HepG2 (cell line): ENCODE results near the gene GPR149. TPM values are rescaled to one million over a fixed set of nuclear protein-coding genes. Genes with fewer than 3 reads are reported as not detected.

Experiments used
- FOXK1 ChIP-seq: sonication (generic); formaldehyde crosslinking; IDR thresholded peaks from 2 replicates; pipeline ENCODE4 v1.4.0; 2020; ENCODE audit warnings: low read depth, missing genetic modification reagents, borderline replicate concordance
- GPN1 ChIP-seq: sonication (generic); formaldehyde crosslinking; IDR thresholded peaks from 2 replicates; pipeline ENCODE4 v1.5.1; 2020; ENCODE audit warnings: missing genetic modification reagents, borderline replicate concordance
- HINFP ChIP-seq: sonication (generic); formaldehyde crosslinking; IDR thresholded peaks from 2 replicates; pipeline ENCODE4 v1.4.0; 2020; ENCODE audit warnings: low read depth, mild to moderate bottlenecking, missing genetic modification reagents
- MED8 ChIP-seq: sonication (generic); formaldehyde crosslinking; IDR thresholded peaks from 2 replicates; pipeline ENCODE4 v1.8.1; 2023; ENCODE audit warnings: mild to moderate bottlenecking, missing genetic modification reagents; ENCODE audit not compliant: insufficient replicate concordance
- MEIS1 ChIP-seq: sonication (generic); formaldehyde crosslinking; IDR thresholded peaks from 2 replicates; pipeline ENCODE4 v1.9.0; 2021; ENCODE audit warnings: mild to moderate bottlenecking, missing genetic modification reagents, moderate library complexity, borderline replicate concordance
- MTA3 ChIP-seq: sonication (generic); formaldehyde crosslinking; IDR thresholded peaks from 2 replicates; pipeline ENCODE4 v1.4.0; 2020; ENCODE audit warnings: missing genetic modification reagents
- NR2F1 ChIP-seq, 2 experiments: fragments of 450-650 bp in 1 of 2; formaldehyde crosslinking in 1 of 2; IDR thresholded peaks; 2 replicates each; pipeline versions ENCODE4 v1.5.0 to v1.6.1; 2016 to 2020; ENCODE audit warnings: mild to moderate bottlenecking in 1 of 2, missing compliant biosample characterization in 1 of 2, missing genetic modification reagents in 1 of 2, moderate library complexity in 1 of 2
- PHF21A ChIP-seq: sonication (generic); formaldehyde crosslinking; IDR thresholded peaks from 2 replicates; pipeline ENCODE4 v1.5.0; 2020; ENCODE audit warnings: mild to moderate bottlenecking, missing genetic modification reagents
- RORA ChIP-seq: sonication (generic); formaldehyde crosslinking; IDR thresholded peaks from 2 replicates; pipeline ENCODE4 v1.5.0; 2020; ENCODE audit warnings: mild to moderate bottlenecking, missing genetic modification reagents, moderate library complexity
- SAP130 ChIP-seq: IDR thresholded peaks from 2 replicates; pipeline ENCODE4 v1.6.1; 2016; ENCODE audit warnings: low read depth
- SP140L ChIP-seq: sonication (generic); formaldehyde crosslinking; IDR thresholded peaks from 2 replicates; pipeline ENCODE4 v1.4.0; 2020; ENCODE audit warnings: missing genetic modification reagents, borderline replicate concordance
- SRY ChIP-seq: sonication (generic); formaldehyde crosslinking; IDR thresholded peaks from 2 replicates; pipeline ENCODE4 v1.8.0; 2022; ENCODE audit warnings: mild to moderate bottlenecking, missing genetic modification reagents
- TBL1XR1 ChIP-seq: fragments of 150-350 bp; IDR thresholded peaks from 2 replicates; pipeline ENCODE4 v1.6.1; 2014; ENCODE audit warnings: borderline replicate concordance, low read length; ENCODE audit not compliant: partially characterized antibody
- ZBTB7B ChIP-seq: sonication (generic); formaldehyde crosslinking; IDR thresholded peaks from 2 replicates; pipeline ENCODE4 v1.4.0; 2020; ENCODE audit warnings: missing genetic modification reagents
- ZFP41 ChIP-seq: sonication (generic); formaldehyde crosslinking; IDR thresholded peaks from 2 replicates; pipeline ENCODE4 v1.4.0; 2020; ENCODE audit warnings: mild to moderate bottlenecking, missing genetic modification reagents, borderline replicate concordance
- ZGPAT ChIP-seq: IDR thresholded peaks from 2 replicates; pipeline ENCODE4 v1.6.1; 2016; ENCODE audit warnings: mild to moderate bottlenecking
- ZNF224 ChIP-seq: sonication (generic); formaldehyde crosslinking; IDR thresholded peaks from 2 replicates; pipeline ENCODE4 v1.5.0; 2020; ENCODE audit warnings: mild to moderate bottlenecking, missing genetic modification reagents
- ZNF333 ChIP-seq: sonication (generic); formaldehyde crosslinking; IDR thresholded peaks from 2 replicates; pipeline ENCODE4 v1.4.0; 2020; ENCODE audit warnings: mild to moderate bottlenecking, missing genetic modification reagents, borderline replicate concordance
- ZNF841 ChIP-seq: sonication (generic); formaldehyde crosslinking; IDR thresholded peaks from 2 replicates; pipeline ENCODE4 v1.8.1; 2023; ENCODE audit warnings: missing genetic modification reagents, borderline replicate concordance
- ZSCAN22 ChIP-seq: sonication (generic); formaldehyde crosslinking; IDR thresholded peaks from 2 replicates; pipeline ENCODE4 v1.4.0; 2020; ENCODE audit warnings: mild to moderate bottlenecking, missing genetic modification reagents
- polyA plus RNA-seq, 8 experiments: library from polyadenylated mRNA; depleted of rRNA in 3 of 8; stranded (reverse) in 7 of 8; unstranded in 1 of 8; fragments of >200 nt; fragmentation: Illumina TruSeq in 4 of 8; extraction: Trizol in 4 of 8; gene quantifications; 2 replicates each; pipeline versions ENCODE4 v1.2.1 to v1.2.3, GENCODE V29; 2011 to 2016; ENCODE audit warnings: low read depth in 4 of 8, missing spikeins in 1 of 8, mixed read lengths in 1 of 8; ENCODE audit not compliant: insufficient read depth in 1 of 8
- total RNA-seq, 5 experiments: library from RNA; depleted of rRNA; stranded (reverse); fragments of >200 nt; fragmentation: Illumina TruSeq; extraction: Trizol; gene quantifications; 2 replicates each; pipeline ENCODE4 v1.2.3, GENCODE V29; 2016; ENCODE audit warnings: low read depth in 1 of 5
- TF ChIP-seq, protein P1 (sequence below): sonication (generic); formaldehyde crosslinking; IDR thresholded peaks from 2 replicates; pipeline ENCODE4 v1.4.0; 2020; ENCODE audit warnings: mild to moderate bottlenecking, missing genetic modification reagents

The GPR149 gene
- total and polyA plus RNA-seq, 2 of the 13 experiments (the other 11 are each of a cell fraction or from before 2014, with no cell fraction given) = not detected

GRCh38 chr3:154323891-154324738 is 105.9 kb downstream of the GPR149 start, which contains the start of gene DHX36 (continued):
- TF ChIP-seq SAP130 (CRISPR knock-in tag) (peak; percentile 79), RORA (CRISPR knock-in tag) (no peak), NR2F1 (CRISPR knock-in tag; IDR thresholded peaks at IDR 0.05) (no peak), HINFP (CRISPR knock-in tag) (0 out of 2 replicates have a peak, but pooled peaks have one; percentile 49), ZNF841 (CRISPR knock-in tag) (no peak), SRY (CRISPR knock-in tag) (no peak), ZNF224 (CRISPR knock-in tag) (no peak), ZSCAN22 (CRISPR knock-in tag) (no peak), ZFP41 (CRISPR knock-in tag) (no peak), SP140L (no peak), ZGPAT (CRISPR knock-in tag) (peak; percentile 56; the same call in 1 of the 2 replicates), PHF21A (peak; percentile 15; the same call in 1 of the 2 replicates), MEIS1 (peak; percentile 55; the same call in 1 of the 2 replicates), ZNF333 (CRISPR knock-in tag) (no peak), MED8 (CRISPR knock-in tag) (no peak), MTA3 (CRISPR knock-in tag) (no peak), GPN1 (CRISPR knock-in tag) (no peak), TBL1XR1 (no peak), FOXK1 (CRISPR knock-in tag) (peak; percentile 43; the same call in 1 of the 2 replicates), ZBTB7B (peak; percentile 100)
- TF ChIP-seq, protein P1, sequence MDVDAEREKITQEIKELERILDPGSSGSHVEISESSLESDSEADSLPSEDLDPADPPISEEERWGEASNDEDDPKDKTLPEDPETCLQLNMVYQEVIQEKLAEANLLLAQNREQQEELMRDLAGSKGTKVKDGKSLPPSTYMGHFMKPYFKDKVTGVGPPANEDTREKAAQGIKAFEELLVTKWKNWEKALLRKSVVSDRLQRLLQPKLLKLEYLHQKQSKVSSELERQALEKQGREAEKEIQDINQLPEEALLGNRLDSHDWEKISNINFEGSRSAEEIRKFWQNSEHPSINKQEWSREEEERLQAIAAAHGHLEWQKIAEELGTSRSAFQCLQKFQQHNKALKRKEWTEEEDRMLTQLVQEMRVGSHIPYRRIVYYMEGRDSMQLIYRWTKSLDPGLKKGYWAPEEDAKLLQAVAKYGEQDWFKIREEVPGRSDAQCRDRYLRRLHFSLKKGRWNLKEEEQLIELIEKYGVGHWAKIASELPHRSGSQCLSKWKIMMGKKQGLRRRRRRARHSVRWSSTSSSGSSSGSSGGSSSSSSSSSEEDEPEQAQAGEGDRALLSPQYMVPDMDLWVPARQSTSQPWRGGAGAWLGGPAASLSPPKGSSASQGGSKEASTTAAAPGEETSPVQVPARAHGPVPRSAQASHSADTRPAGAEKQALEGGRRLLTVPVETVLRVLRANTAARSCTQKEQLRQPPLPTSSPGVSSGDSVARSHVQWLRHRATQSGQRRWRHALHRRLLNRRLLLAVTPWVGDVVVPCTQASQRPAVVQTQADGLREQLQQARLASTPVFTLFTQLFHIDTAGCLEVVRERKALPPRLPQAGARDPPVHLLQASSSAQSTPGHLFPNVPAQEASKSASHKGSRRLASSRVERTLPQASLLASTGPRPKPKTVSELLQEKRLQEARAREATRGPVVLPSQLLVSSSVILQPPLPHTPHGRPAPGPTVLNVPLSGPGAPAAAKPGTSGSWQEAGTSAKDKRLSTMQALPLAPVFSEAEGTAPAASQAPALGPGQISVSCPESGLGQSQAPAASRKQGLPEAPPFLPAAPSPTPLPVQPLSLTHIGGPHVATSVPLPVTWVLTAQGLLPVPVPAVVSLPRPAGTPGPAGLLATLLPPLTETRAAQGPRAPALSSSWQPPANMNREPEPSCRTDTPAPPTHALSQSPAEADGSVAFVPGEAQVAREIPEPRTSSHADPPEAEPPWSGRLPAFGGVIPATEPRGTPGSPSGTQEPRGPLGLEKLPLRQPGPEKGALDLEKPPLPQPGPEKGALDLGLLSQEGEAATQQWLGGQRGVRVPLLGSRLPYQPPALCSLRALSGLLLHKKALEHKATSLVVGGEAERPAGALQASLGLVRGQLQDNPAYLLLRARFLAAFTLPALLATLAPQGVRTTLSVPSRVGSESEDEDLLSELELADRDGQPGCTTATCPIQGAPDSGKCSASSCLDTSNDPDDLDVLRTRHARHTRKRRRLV (CRISPR knock-in tag) = peak; percentile 68; the same call in 1 of the 2 replicates
